ENCODE data around the gene NKD1.

Gene NKD1

GRCh38 chr16:50602531-50603205, 54.5 kb downstream of the NKD1 start:
- DNase-seq: peak; percentile 57

DNA sequence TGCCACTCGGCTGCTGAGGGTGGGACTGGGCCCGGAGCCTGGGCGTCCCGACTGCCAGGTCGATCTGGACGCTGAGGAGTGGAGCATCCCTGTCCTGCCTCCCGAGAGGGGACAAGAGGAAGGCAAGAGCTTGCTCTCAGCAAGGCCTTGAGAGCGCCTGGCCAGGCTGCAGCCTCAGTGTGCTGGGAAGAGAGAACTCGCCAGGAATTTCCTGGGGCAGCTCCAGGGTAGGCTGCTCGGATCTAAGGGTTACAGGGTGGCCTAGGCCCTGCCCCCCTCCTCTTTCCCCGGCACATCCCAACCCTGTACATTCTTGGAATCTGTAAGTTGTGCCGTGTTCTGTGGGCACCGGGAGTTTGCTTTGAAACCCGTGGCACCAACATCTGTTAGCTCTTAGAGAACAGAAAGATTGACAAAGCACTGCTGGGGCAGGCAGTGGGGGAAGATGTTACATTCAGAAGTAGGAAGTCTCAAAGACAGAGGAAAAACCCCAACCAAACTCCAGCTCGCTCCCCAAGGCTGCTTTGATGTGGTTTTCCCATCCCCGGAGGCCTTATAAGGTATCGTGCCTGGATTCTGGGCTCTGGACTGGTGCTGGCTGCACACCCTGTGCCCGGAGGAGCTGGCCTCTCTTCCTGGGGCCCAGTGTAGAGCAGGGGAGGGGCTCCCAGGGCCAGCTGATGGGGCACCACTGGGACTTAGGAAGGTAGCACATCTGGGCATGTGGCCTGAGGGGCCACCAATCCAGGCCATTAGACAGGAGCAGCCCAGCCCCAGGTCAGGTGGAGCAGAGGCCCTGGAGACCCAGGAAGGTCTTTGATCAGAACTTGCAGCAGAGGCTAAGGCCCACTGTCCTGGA, 55.2 kb downstream of the NKD1 start:
- no peak for DNase-seq

GRCh38 chr16:50604065-50604418, 55.8 kb downstream of the NKD1 start:
- DNase-seq: no peak

DNA sequence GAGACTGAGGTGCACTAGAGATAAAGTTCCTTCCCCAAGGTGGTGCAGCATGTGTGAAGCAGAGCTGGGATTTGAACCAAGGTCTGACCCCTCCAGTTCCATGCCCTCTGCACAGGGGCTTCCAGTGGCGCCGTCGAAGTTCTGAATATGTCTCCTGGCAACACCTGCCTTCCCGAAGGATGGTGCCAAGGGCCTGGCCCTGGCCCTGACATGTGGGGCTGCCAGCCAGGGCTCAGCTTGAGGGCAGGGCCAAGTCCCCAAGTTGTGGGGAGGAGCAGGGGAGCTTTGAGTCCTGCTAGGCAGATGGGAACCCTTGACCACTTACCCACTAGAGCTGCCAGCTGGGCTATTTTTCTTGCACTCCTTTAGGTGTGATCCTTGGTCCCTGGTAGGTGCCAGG, 56.4 kb downstream of the NKD1 start:
- no peak for DNase-seq

- no peak for DNase-seq
Observed at GRCh38 chr16:50605733-50606430, 57.7 kb downstream of the NKD1 start.

- DNase-seq: no peak
Observed at GRCh38 chr16:50606431-50607050, 58.3 kb downstream of the NKD1 start.

GRCh38 chr16:50607051-50607431, 58.8 kb downstream of the NKD1 start:
- no peak for DNase-seq

GRCh38 chr16:50607447-50607846, 59.3 kb downstream of the NKD1 start:
- no peak for DNase-seq

GRCh38 chr16:50607970-50608557, 59.9 kb downstream of the NKD1 start:
- no peak for DNase-seq

DNA sequence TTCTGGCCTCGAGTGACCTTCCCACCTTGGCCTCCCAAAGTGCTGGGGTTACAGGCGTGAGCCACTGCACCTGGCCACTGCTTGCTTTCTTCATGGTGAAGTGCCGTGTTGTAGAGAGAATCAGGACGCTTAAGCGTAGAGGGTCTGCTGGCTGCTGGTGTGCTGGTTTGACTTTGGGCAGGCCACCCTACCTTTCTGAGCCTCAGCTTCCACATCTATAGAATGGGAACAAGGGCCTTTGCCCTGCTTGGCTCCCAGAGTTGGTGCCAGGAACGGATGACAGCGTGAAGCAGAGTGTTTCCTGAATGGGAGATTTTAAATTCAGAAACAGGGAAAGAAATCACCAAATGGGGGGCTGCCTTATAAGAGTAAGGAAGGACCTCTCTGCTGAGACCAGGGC, 60.9 kb downstream of the NKD1 start:
- DNase-seq: no peak

DNA sequence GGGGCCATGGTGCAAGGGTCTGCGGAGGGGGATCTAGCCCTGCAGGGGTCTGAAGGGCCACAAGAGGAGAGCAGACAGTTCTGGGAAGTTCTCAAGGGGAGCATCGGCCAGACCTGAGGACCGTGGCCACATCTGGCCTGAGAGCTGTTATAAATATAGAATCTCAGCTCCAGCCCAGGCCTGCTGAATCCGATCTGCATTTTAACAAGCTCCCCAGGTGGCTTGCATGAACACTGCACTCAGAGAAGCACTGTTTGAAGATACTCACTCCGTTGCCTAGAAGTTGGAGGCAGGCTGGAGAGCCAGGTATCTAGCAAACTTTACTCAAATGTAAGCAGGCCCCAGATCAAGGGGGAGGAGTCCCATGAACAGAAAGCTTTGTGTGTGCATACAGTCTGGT, 61.3 kb downstream of the NKD1 start:
- no peak for DNase-seq

- DNase-seq: no peak
Observed at GRCh38 chr16:50610331-50611262, 62.4 kb downstream of the NKD1 start.

DNA sequence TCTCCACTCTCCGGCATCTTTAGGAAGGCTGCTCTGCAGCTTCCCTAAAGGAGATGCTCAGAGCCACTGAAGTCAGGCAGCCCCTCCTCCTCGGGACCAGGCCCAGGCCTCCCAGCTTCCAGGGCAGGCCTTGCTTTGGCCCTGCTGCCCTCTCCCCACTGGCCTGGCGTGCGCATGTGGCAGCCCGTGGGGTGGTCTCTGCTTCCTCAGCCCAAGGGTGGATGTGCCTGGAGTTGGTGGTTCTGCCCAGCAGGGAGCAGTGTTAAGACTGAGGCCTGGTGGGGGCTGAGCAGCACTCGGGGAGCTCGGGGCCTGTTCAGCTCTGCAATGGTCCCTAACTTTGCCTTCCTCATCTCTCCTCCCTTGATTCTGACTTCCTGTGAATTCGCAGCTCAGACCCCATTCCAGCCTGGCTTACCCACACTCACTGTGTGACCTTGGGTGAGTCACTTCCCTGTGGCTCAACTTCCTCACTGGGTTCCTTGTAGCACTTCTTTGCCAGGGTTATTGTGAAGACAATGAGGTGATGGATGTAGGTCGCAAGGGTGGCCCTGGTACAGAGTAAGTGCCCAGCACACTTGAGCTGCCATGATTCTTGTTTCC, 63.2 kb downstream of the NKD1 start:
- DNase-seq: no peak

GRCh38 chr16:50611995-50612848, 64.0 kb downstream of the NKD1 start:
- no peak for DNase-seq

GRCh38 chr16:50612849-50613198, 64.6 kb downstream of the NKD1 start:
- no peak for DNase-seq

DNA sequence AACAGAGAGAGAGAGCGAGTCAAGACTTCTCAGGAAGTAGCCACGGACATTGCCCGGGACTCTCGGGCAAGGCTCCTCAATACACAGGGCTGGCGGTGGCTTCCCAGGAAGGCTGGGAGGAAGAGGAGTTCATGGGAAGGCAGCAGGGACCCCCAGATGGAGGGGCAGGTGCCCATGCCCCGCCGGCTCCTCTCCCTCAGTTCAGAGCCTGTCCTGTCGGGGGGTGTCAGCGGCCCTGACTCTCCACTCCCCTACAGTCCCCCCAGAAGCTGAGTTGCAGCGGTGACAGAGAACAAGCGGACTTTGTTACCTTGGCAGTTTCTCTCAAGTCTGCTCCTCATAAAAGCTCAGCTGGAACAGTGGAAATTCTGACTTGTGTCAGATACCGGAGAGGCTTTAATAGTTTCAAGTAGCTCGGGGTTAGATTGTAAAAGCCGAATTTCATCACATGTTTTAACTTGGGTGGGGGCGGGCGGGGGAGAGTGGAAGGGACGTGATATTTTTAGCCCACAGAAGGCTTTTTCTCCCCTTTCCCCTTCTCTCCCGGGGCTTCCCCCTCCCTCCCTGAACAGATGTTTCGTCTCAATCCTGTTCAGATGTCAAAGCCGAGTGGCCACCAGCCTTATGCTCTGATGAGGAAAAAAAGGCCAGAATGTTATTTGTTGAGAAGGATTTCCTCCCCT, 65.2 kb downstream of the NKD1 start:
- DNase-seq: no peak

DNA sequence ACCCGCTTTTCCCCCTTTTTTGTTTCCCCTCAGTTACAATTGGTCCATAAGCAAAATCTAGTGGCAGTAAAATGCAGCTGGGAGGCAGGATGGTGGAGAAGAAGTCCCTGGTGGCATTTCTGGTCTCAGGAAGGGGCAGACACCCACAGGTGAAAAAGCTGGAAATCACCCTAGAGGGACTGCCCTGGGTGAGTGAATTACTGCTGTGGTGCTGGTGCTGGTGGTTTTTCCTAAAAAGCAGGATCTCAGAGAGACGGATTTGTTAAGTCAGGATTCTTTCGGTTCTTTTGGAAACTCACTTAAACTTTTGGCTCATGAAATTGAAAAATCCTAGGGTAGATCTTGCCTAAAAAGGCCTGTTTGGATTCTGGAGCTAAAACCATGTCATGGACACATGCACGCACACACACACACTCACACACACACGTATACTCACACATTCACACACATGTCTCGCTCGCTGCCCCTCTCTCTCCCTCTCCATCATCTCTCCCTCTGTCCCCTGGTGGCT, 65.8 kb downstream of the NKD1 start:
- DNase-seq: no peak

DNA sequence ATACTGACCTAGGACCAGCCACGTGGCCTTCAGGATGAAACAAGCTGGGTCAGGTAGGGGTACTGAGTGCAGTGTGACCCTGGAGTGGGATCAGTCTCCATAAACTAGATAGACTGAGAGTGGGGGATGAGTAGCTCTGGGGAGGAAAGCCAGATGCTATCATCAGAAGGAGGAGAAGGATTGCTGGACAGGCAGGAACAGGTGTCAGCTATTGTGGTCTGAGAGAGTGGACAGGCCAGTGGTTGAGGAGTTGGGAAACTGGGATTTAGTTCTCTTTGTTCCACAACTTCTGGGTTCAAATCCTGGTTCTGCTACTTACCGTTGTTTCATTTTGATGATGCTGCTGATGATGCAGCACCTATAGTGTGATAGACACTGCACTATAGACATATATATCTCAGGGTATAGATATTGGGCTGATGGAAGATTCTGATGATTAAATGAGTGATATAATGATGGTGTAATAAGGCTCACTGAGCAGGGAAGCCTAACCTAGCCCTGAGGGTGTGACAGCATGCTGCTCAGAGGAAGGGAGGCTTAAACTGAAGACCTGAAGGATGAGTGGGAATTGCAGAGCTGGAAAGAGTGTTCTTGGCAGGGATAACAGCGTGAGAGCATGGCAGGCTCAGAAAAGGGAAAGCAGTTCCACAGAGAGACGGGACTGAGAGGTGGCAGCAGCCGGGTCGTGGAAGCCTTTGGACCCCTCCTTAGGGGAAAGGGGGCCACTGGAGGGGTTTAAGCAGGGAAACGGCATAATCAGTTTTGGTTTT, 66.9 kb downstream of the NKD1 start:
- DNase-seq: no peak

GRCh38 chr16:50615891-50616290, 67.7 kb downstream of the NKD1 start:
- no peak for DNase-seq

All from CD4-positive, alpha-beta T cell treated with Interleukin-17A for 1 hour (primary cell).